GM18951 (cell line): ENCODE results near the gene SEC22A.
"Not testable (repeated sequence)": the region's sequence is repeated elsewhere in the genome, so short reads cannot be mapped to it uniquely, and the experiment has no call there.

ENCODE experiments used
- POLR2A ChIP-seq: IDR thresholded peaks from 4 replicates; pipeline ENCODE4 v1.6.1; 2011; ENCODE audit warnings: mild to moderate bottlenecking; ENCODE audit not compliant: insufficient read length, insufficient read depth; ENCODE audit errors: extremely low read depth
- in situ Hi-C: fragments of 300-500 bp; cut with MboI; formaldehyde crosslinking; loops from one replicate; pipeline ENCODE4 v1.12.0; 2022; ENCODE audit warnings: low sequenced_read_pairs, mixed read lengths, inconsistent platforms; ENCODE audit not compliant: unreplicated experiment

The SEC22A gene

DNA sequence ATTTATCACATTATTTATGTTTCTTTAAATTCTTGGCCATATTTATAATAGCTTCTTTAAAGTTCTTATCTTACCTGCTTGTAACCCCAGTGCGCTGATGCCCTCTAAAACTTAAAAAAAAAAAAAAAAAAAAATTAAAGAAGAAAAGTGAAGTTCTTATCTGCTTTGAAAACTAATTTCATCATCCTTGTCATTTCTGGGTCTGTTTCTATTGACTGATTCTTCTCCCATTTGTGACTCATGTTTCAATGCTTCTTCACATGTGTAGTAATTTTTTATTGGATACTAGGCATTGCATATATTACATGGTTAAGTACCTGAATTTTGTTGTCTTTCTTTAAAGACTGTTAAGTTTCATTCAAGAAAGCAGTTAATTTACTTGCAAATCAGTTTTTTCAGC lies 3.4 kb upstream of the SEC22A start:
- in situ Hi-C loops: no loop called here
- no peak for TF ChIP-seq POLR2A

DNA sequence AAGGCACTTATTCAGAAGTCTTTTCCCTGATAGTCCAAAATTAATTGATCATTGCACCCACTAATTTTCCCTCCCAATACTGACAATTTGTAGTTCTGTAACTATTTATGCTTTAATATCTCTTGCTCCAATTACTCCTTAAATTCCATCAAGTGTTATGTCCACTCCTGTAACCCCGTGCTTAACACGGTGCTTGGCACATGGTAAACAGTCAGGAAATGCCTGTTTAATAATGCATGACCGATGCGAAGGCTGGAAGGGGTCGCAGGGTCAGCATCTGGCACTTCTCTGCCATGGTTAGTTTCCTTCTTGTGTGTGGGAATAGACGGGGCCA lies 553 bp upstream of the SEC22A start:
- TF ChIP-seq POLR2A: no peak
- in situ Hi-C loops: no loop called here

DNA sequence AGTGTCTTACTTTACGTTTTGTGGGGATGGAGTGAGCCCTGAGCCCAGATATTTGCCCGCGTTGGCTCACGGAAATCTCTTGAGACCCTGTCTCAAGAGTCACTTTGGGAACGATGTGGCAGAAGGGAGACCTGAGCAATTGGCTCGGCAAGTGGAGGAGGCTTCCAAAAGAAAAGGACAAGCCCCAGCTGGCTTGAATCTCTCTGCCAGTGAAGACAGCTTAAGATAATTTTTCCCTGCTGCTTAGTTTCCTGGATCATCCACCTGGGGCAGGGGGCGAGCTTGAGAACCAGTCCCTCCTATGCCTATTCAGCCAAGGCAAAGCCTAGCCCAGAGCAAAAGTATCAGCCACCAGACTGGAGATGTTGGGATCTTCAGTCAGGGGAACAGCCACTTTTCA lies 708 bp downstream of the SEC22A start:
- TF ChIP-seq POLR2A: no peak
- in situ Hi-C loops: no loop called here

DNA sequence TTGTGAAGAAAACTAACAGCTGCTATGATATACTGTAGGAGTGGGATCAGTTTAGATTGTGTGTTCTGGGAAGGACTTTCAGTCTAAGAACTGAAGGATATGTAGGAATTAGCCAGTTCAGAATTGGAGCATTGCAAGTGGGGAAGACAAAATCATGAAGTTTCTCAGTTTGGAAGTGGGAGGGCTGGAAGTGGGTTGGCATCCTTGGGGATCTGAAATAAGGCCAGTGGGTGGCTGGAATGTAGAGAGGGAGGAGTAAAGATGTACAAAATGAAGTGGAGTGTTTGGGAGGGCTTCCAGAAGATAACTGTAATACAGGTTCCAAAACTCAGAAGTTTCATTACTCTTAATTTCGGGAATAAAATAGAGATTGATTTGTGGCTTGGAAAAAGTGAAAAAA lies 17.2 kb downstream of the SEC22A start:
- in situ Hi-C loops: no loop called here
- TF ChIP-seq POLR2A: no peak

DNA sequence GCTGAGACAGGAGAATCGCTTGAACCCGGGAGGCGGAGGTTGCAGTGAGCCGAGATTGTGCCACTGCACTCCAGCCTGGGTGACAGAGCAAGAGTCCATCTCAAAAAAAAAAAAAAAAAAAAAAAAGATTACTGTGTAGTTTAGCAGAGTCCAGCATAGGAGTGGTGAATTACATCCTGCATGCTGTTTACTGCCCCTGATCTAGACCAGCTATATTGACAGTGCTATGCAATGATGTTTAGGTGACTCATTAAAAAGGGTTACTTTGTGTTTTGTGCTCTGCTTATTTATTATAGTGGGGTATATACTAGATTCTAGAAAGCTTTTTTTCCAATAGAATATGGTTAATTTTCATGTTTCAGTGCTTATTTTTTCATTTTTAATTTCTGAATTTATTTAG lies 19.6 kb downstream of the SEC22A start:
- in situ Hi-C loops: not testable (repeated sequence)

DNA sequence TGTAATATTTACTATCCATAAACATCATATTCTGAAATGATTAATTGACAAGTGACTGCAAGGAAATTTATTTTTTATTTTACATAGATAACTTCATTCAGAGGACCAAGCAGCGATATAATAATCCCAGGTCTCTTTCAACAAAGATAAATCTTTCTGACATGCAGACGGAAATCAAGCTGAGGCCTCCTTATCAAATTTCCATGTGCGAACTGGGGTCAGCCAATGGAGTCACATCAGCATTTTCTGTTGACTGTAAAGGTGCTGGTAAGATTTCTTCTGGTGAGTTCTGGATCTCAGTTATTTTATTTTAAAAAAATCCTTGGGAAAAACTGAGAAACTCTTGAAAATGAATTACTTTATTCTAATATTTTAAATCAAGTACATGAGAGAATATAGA lies 23.3 kb downstream of the SEC22A start:
- in situ Hi-C loops: no loop called here
- no peak for TF ChIP-seq POLR2A

DNA sequence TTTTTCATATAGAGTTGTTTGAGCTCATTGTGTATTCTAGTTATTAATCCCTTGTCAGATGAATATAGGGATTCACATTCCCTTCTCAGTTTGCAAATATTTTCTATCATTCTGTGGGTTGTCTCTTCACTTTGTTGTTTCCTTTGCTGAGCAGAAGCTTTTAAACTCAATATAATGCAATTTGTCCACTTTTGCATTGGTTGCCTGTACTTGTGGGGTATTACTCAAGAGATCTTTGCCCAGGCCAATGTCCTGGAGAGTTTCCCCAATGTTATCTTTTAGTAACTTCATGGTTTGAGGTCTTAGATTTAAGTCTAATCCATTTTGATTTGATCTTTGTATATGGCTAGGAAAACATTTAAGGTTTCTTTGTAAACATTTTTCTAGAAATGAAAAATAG lies 24.8 kb downstream of the SEC22A start:
- no peak for TF ChIP-seq POLR2A
- in situ Hi-C loops: no loop called here

DNA sequence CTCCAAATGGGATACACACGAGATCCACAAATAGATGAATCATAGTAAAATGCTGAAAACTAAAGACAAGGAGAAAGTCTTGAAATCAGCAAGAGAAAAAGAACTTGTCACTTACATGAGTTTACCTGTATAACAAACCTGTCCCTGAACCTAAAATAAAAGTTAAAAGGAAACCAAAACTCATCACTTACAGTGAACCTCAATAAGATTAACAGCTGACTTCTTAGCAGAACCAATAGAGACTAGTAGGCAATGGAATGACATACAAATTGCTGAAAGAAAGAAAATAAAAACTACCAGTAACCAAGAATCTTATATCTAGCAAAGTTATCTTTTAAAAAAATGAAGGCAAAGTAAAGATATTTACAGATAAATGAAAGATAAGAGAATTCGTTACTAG lies 27.4 kb downstream of the SEC22A start:
- no peak for TF ChIP-seq POLR2A
- in situ Hi-C loops: no loop called here

DNA sequence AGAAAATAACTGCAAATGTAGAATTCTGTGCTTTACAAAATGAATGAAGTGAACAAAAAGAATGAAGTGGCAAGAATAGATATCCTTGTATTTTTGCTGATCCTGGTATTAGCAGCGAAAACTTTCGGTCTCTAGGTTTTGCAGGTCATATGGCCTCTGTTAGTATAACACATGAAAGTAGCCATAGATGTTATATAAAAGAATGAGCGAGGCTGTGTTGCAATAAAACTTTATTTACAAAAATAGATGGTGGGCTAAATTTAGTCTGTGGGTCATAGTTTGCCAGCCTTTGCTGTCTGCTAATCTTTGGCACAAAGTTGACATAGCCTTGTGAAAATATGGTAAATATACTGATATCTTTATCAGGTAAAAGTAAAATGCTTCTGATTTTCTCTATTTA lies 35.2 kb downstream of the SEC22A start:
- TF ChIP-seq POLR2A: no peak
- in situ Hi-C loops: no loop called here

DNA sequence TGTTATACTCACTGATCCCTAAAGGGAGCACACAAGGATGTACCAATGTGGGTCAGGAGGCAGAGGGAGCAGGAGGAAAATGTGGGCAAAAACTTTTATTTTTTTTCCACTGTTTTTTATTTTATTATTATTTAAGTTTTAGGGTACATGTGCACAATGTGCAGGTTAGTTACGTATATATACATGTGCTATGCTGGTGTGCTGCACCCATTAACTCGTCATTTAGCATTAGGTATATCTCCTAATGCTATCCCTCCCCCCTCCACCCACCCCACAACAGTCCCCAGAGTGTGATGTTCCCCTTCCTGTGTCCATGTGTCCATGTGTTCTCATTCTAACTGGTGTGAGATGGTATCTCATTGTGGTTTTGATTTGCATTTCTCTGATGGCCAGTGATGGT lies 37.4 kb downstream of the SEC22A start:
- in situ Hi-C loops: not testable (repeated sequence)

DNA sequence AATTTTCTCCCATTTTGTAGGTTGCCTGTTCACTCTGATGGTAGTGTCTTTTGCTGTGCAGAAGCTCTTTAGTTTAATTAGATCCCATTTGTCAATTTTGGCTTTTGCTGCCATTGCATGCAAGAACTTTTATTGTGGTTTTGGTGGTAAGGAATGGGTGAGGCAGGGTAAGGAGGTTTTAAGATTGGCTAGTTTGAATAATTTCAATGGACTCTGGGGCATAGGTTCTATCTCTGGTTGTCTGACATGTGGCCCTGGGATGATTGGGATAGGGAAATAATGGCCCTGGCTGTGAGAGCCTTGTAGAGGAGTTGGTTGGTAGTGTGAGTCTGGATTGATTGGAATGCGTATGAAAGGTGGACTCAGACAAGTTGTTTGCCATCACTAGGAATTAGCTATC lies 38.0 kb downstream of the SEC22A start:
- TF ChIP-seq POLR2A: no peak
- in situ Hi-C loops: no loop called here

DNA sequence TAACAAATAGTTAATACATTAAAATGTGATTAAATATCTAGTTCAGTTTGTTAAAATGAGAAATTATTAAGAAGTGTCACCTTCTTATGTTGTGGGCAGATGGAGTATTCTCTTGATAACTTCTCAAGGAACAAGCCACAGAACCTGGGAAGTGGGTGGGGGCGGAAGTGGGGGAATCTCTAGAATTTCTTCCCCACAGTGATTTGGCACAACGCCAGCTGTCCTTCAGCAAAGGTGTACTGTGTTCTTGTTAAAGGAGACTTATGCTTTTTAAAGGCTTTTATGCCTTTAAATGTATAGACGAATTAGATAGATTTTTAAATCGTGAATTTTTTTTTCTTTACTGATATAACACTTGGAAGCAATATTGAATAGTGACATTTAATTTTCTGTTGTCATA lies 42.4 kb downstream of the SEC22A start:
- TF ChIP-seq POLR2A: no peak
- in situ Hi-C loops: no loop called here

DNA sequence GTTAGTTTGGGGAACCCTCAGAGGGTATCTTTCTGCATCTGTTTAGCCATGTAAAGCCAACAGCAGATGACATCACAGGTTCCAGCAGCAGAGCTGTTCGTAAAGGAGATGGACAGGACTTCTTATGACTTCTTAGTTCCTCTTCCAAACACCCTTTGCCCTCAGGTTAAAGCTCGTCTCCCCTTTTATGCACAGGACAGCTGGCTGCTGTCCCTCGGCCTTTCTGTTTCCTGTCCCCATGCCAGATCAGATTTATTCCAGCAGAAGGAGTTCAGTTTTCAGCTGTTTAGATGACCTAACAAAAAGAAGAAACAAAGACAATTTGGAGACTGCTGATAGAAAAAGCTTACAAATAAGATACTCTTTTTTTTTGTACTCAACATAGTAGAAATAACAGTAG lies 45.1 kb downstream of the SEC22A start:
- in situ Hi-C loops: no loop called here
- no peak for TF ChIP-seq POLR2A

DNA sequence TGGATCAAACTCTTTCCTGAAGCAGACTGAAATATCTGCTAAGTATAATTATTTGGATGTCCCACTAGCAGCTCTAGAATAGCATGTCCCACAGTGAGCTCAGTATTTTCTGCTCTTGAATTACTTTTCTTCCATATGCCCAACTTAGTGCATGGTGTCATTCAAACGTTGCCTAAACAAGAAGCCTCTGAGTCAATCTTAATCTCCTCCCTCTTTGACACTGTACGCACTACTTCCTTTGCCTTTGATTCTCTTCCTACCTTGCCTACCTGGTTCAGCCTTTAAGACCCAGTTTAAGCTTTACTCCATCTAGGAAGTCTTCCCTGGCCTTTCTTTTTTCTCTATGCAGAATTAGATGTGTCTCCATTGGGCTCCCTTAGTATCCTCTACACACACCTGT lies 54.5 kb downstream of the SEC22A start:
- no peak for TF ChIP-seq POLR2A
- in situ Hi-C loops: no loop called here

DNA sequence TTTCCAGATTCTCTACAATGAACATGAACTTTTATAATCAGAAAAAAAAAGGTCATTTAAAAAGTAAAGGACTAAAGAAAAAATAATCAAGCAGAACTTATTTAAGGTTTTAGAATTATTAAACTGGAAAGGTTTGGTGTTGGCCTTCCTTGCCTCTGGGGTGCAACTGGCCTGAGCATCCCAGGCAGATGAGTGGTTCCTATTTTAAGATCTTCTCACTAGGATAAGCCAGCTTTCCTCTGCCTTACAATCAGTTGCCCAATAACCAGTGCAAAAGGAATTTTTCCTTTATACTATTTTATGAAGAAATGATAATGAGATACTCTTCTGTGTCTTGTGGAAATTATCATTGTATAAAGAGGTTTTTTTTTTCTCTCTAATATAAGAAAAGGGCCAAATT lies 56.6 kb downstream of the SEC22A start:
- in situ Hi-C loops: no loop called here

DNA sequence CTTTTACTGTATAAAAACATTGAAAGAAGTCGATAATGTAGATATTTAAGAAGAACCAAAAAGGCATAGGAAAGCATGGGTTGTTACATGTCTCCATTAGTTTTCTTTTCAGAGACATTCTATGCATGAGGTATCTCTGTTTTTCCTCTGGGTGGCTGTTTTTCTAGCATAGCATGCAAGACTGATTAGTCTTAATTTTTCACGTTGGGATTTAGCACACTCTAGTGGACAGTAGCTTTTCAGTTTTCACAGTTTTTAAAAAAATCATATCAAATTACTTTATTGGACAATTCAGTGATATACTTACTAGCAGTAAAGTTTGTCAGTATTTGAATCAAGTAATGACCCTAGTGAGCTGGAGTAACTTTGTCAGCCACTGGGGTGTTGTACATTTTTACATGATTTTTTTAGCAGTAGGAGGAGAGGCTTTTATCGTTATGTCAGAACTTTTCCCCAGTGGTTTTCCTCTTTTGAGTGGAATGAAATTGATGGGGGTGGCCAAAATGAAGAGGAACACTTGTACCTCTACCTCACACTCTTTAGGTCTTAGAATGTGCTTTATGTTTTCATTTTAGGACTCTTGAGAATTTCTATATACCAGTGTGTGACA lies 57.2 kb downstream of the SEC22A start:
- in situ Hi-C loops: no loop called here
- TF ChIP-seq POLR2A: no peak

More for the DNA sequence above, 56.6 kb downstream of the SEC22A start:
- no peak for TF ChIP-seq POLR2A

DNA sequence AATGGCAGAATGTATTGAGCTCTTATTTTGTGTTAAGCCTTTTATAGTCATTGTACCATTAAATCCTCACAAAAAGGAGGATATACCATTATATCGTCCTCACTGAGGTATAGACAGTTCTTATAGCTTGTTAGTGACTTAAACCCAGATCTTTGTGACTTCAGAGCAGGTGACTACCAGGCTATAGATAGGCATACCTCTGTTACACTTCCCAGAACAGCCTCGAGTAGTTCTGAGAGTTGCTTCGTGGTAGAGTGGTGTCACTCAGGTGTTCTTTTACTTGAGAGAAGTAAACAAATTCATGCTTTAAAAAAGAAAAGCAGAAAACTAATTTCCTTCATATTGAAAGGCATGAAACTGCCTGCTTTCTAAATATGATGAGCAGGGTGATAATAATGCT lies 59.9 kb downstream of the SEC22A start:
- in situ Hi-C loops: no loop called here

More for the DNA sequence above, 59.9 kb downstream of the SEC22A start:
- TF ChIP-seq POLR2A: no peak
